Left lung (tissue), 10 donors: Measurements from ENCODE around the gene AMBRA1. TPM values are rescaled to one million over a fixed set of nuclear protein-coding genes. Genes with fewer than 3 reads are reported as not detected.

ENCODE experiments used
- ATAC-seq: fragments of 200-7000 bp; cut with Tn5 transposase; one replicate; pipeline ENCODE4 v1.9.1; 2020; ENCODE audit warnings: moderate library complexity
- DNase-seq, 4 donors: peaks; one replicate each; pipeline ENCODE4 v3.0.0-alpha.2; 2013 to 2020
- H3K27ac ChIP-seq, 2 donors: fragments of 200-600 bp; sonication (generic) in 1 of 2; one replicate each; pipeline versions ENCODE4 v1.5.0 to v1.8.0; 2020 to 2021
- H3K27me3 ChIP-seq, 2 donors: fragments of 200-600 bp; sonication (generic) in 1 of 2; one replicate each; pipeline versions ENCODE4 v1.5.0 to v1.8.0; 2020 to 2021
- H3K36me3 ChIP-seq, 2 donors: fragments of 200-600 bp; sonication (generic) in 1 of 2; one replicate each; pipeline versions ENCODE4 v1.5.0 to v1.8.0; 2020 to 2021
- H3K4me1 ChIP-seq, 2 donors: fragments of 200-600 bp; one replicate each; pipeline ENCODE4 v1.8.0; 2021
- H3K4me3 ChIP-seq, 2 donors: fragments of 200-600 bp; sonication (generic) in 1 of 2; one replicate each; pipeline versions ENCODE4 v1.5.0 to v1.8.0; 2020 to 2021; ENCODE audit warnings: mild to moderate bottlenecking in 1 of 2
- H3K9me3 ChIP-seq, 2 donors: fragments of 200-600 bp; sonication (generic) in 1 of 2; one replicate each; pipeline versions ENCODE4 v1.5.0 to v1.8.0; 2020 to 2021
- CTCF ChIP-seq, 2 donors: fragments of 200-600 bp; sonication (generic) in 1 of 2; IDR thresholded peaks; one replicate each; pipeline versions ENCODE4 v1.5.0 to v1.8.0; 2021; ENCODE audit warnings: antibody characterized with exemption in 2 of 2
- intact Hi-C, 2 donors: fragments of 100-400 bp; cut with DNase I; formaldehyde crosslinking; loops; one replicate each; pipeline versions ENCODE4 v1.11.2 to v1.14.2; 2022
- polyA plus RNA-seq, 6 donors: library from polyadenylated mRNA; unstranded; fragments of 120-200 nt; gene quantifications; one replicate each; pipeline ENCODE4 v1.2.1, GENCODE V29; 2013; ENCODE audit not compliant: insufficient read length in 6 of 6
- total RNA-seq, 2 donors: library from RNA; stranded (reverse); fragmentation: NEBNext Ultra II Directional; extraction: Animal tissue kit (Norgen Biotek cat#: 25700); gene quantifications; one replicate each; pipeline ENCODE4 v1.2.1, GENCODE V29; 2021
- donor health status: DM: no; HTN: yes; CAD: no.
- donor health status: DM: no; HTN: no; CAD: no.

The AMBRA1 gene
- total and polyA plus RNA-seq, 8 donors: 20.4 to 28.2 (median 23.7) TPM

GRCh38 chr11:46560300-46560991, 33.4 kb downstream of the AMBRA1 start:
- peak in 1 of 4 donors; percentile 48 for DNase-seq
- no peak for TF ChIP-seq CTCF (IDR thresholded peaks at IDR 0.05)
- Histone ChIP-seq H3K4me3 (peak overlapping the region; percentile 9 to 30), H3K4me1 (peaks cover 9 to 43% of the 10 kb centered on the region in 2 donors), H3K27ac (peak overlapping the region; percentile 76 to 85), H3K36me3 (no peaks in the 10 kb centered on the region), H3K9me3 (no peaks in the 10 kb centered on the region), H3K27me3 (no peaks in the 10 kb centered on the region)
- intact Hi-C loops: no loop called here
- peak; percentile 68 for ATAC-seq

GRCh38 chr11:46559815-46560214, 34.0 kb downstream of the AMBRA1 start:
- Histone ChIP-seq H3K9me3 (no peaks in the 10 kb centered on the region), H3K27ac (peak overlapping the region in 1 of 2 donors; percentile 85), H3K36me3 (no peaks in the 10 kb centered on the region), H3K4me3 (peak overlapping the region in 1 of 2 donors; percentile 30), H3K4me1 (peaks cover 14 to 50% of the 10 kb centered on the region in 2 donors), H3K27me3 (no peaks in the 10 kb centered on the region)
- no peak for TF ChIP-seq CTCF (IDR thresholded peaks at IDR 0.05)
- intact Hi-C loops: no loop called here
- ATAC-seq: no peak
- no peak for DNase-seq

GRCh38 chr11:46557684-46558151, 36.1 kb downstream of the AMBRA1 start:
- H3K9me3 ChIP-seq: no peaks in the 10 kb centered on the region
- ATAC-seq (peak; percentile 54), DNase-seq (peak in 1 of 4 donors; percentile 48)
- intact Hi-C loops: no loop called here
- no peak overlapping the region for H3K4me3 ChIP-seq
- H3K27ac ChIP-seq: peak overlapping the region in 1 of 2 donors; percentile 1
- H3K27me3 ChIP-seq: no peaks in the 10 kb centered on the region
- no peak for TF ChIP-seq CTCF (IDR thresholded peaks at IDR 0.05)
- no peaks in the 10 kb centered on the region for H3K36me3 ChIP-seq
- H3K4me1 ChIP-seq: peaks cover 30 to 65% of the 10 kb centered on the region in 2 donors

- no peak overlapping the region for H3K4me3 ChIP-seq
- H3K27me3 ChIP-seq: no peaks in the 10 kb centered on the region
- H3K9me3 ChIP-seq: no peaks in the 10 kb centered on the region
- intact Hi-C loops: no loop called here
- ATAC-seq (no peak), DNase-seq (no peak)
- H3K4me1 ChIP-seq: peaks cover 21 to 59% of the 10 kb centered on the region in 2 donors
- no peaks in the 10 kb centered on the region for H3K36me3 ChIP-seq
- no peak for TF ChIP-seq CTCF (IDR thresholded peaks at IDR 0.05)
- peak overlapping the region; percentile 82 to 85 for H3K27ac ChIP-seq
Observed at GRCh38 chr11:46555267-46556054, 38.4 kb downstream of the AMBRA1 start.
